H1 (cell line): ENCODE measurements around the gene ZNF292. TPM values are rescaled to one million over a fixed set of nuclear protein-coding genes. Genes with fewer than 3 reads are reported as not detected.

Experiments
- CTCF ChIA-PET: fragments of 300-600 bp; sonication (Branson Sonifier 250); formaldehyde crosslinking; loops from one replicate; lab custom pipeline; 2021; ENCODE audit not compliant: partially characterized antibody; lab: Charles Lee
- POLR2A ChIA-PET: fragments of 300-600 bp; sonication (Branson Sonifier 250); formaldehyde crosslinking; loops from one replicate; lab custom pipeline; 2021; ENCODE audit warnings: inconsistent platforms; ENCODE audit not compliant: partially characterized antibody; lab: Charles Lee
- DNase-seq, 2 experiments: peaks; one replicate each; pipeline versions ENCODE4 v3.0.0 to v3.0.0-alpha.2; 2010 to 2022; ENCODE audit warnings: low spot score in 2 of 2, low read depth in 1 of 2, mixed read lengths in 1 of 2
- FAIRE-seq: peaks from 2 replicates; lab custom pipeline; 2011; peaks lifted over from hg19 to GRCh38; lab: Jason Lieb, UNC
- H2AFZ ChIP-seq: 2 replicates; pipeline ENCODE4 v1.8.1; 2012; ENCODE audit warnings: low read length, inconsistent platforms
- H2AK5ac ChIP-seq: 2 replicates; pipeline ENCODE4 v1.6.1; 2013; ENCODE audit warnings: low read depth, low read length
- H2BK120ac ChIP-seq: replicated peaks from 2 replicates; pipeline ENCODE3; 2013; ENCODE audit warnings: low read depth, low read length, inconsistent platforms
- H2BK12ac ChIP-seq: 2 replicates; pipeline ENCODE4 v1.6.1; 2013; ENCODE audit warnings: low read depth, low read length
- H2BK15ac ChIP-seq: 2 replicates; pipeline ENCODE4 v1.6.1; 2013; ENCODE audit warnings: low read length
- H2BK20ac ChIP-seq: 2 replicates; pipeline ENCODE4 v1.6.1; 2013; ENCODE audit warnings: low read length
- H2BK5ac ChIP-seq: 2 replicates; pipeline ENCODE4 v1.6.1; 2013; ENCODE audit warnings: low read depth, low read length
- H3K14ac ChIP-seq: 2 replicates; pipeline ENCODE4 v1.6.1; 2013; ENCODE audit warnings: inconsistent platforms; ENCODE audit not compliant: insufficient read length
- H3K18ac ChIP-seq: 2 replicates; pipeline ENCODE4 v1.6.1; 2013; ENCODE audit warnings: low read length; ENCODE audit errors: extremely low read depth
- H3K23ac ChIP-seq: 2 replicates; pipeline ENCODE4 v1.6.1; 2013; ENCODE audit warnings: inconsistent platforms; ENCODE audit not compliant: insufficient read length
- H3K23me2 ChIP-seq: 2 replicates; pipeline ENCODE4 v1.6.1; 2013; ENCODE audit warnings: low read depth, low read length
- H3K27ac ChIP-seq: 2 replicates; pipeline ENCODE4 v1.6.1; 2011; ENCODE audit warnings: low read depth, low read length, inconsistent platforms
- H3K27me3 ChIP-seq, 4 experiments: replicated peaks in 1 of 4; 1 replicate in 1 of 4; 2 replicates in 3 of 4; pipeline versions ENCODE4 v1.6.1 to v1.8.1; 2011 to 2013; ENCODE audit warnings: low read length in 3 of 4, mild to moderate bottlenecking in 3 of 4, inconsistent platforms in 2 of 4, mixed read lengths in 2 of 4, moderate library complexity in 1 of 4; ENCODE audit not compliant: control insufficient read depth in 3 of 4, insufficient read depth in 3 of 4; ENCODE audit errors: extremely low read depth in 1 of 4
- H3K36me3 ChIP-seq, 4 experiments: 2 replicates each; pipeline versions ENCODE4 v1.6.1 to v1.8.1; 2011 to 2013; ENCODE audit warnings: mild to moderate bottlenecking in 4 of 4, low read length in 3 of 4, moderate library complexity in 2 of 4, control low read depth in 1 of 4, inconsistent platforms in 1 of 4; ENCODE audit not compliant: insufficient read depth in 4 of 4, control insufficient read depth in 2 of 4
- H3K4ac ChIP-seq: replicated peaks from 2 replicates; pipeline ENCODE3; 2013; ENCODE audit warnings: low read length, low read depth, mixed read lengths, inconsistent platforms; ENCODE audit not compliant: insufficient read length
- H3K4me1 ChIP-seq, 4 experiments: replicated peaks in 1 of 4; 1 replicate in 1 of 4; 2 replicates in 3 of 4; pipeline versions ENCODE4 v1.6.1 to v1.8.1; 2011 to 2013; ENCODE audit warnings: low read length in 3 of 4, inconsistent platforms in 2 of 4, mixed read lengths in 1 of 4; ENCODE audit not compliant: insufficient read depth in 4 of 4, control insufficient read depth in 3 of 4
- H3K4me2 ChIP-seq, 2 experiments: 2 replicates each; pipeline versions ENCODE4 v1.6.1 to v1.8.1; 2011 to 2013; ENCODE audit warnings: low read depth in 2 of 2, low read length in 2 of 2, control low read depth in 1 of 2, inconsistent platforms in 1 of 2, mild to moderate bottlenecking in 1 of 2; ENCODE audit not compliant: insufficient read depth in 1 of 2
- H3K4me3 ChIP-seq, 4 experiments: fragments of 200-600, 300-600 bp in 1 of 4; sonication (generic), shearing (Covaris generic), sonication (Bioruptor Twin) in 1 of 4; 2 replicates each; pipeline versions ENCODE4 v1.5.1 to v1.8.1; 2011 to 2016; ENCODE audit warnings: low read length in 4 of 4, low read depth in 3 of 4, control low read depth in 2 of 4, inconsistent platforms in 2 of 4, mild to moderate bottlenecking in 2 of 4, mixed read lengths in 1 of 4, moderate library complexity in 1 of 4; ENCODE audit not compliant: insufficient read depth in 2 of 4; ENCODE audit errors: extremely low read depth in 1 of 4
- H3K56ac ChIP-seq: replicated peaks from 2 replicates; pipeline ENCODE3; 2013; ENCODE audit warnings: low read depth, mild to moderate bottlenecking, mixed read lengths, low read length, inconsistent platforms; ENCODE audit not compliant: insufficient read length
- H3K79me1 ChIP-seq: 2 replicates; pipeline ENCODE4 v1.6.1; 2013; ENCODE audit warnings: low read depth, low read length, control low read depth
- H3K79me2 ChIP-seq, 2 experiments: 2 replicates each; pipeline versions ENCODE4 v1.6.1 to v1.8.1; 2012 to 2013; ENCODE audit warnings: low read length in 2 of 2, mild to moderate bottlenecking in 2 of 2, inconsistent platforms in 1 of 2; ENCODE audit not compliant: insufficient read depth in 2 of 2, control insufficient read depth in 1 of 2
- H3K9ac ChIP-seq, 4 experiments: replicated peaks in 1 of 4; 1 replicate in 1 of 4; 2 replicates in 3 of 4; pipeline versions ENCODE4 v1.6.1 to v1.8.1; 2011 to 2013; ENCODE audit warnings: low read depth in 3 of 4, low read length in 3 of 4, control low read depth in 2 of 4, mild to moderate bottlenecking in 2 of 4, moderate library complexity in 2 of 4, inconsistent platforms in 1 of 4; ENCODE audit errors: extremely low read depth in 1 of 4
- H3K9me3 ChIP-seq, 2 experiments: 2 replicates each; pipeline versions ENCODE4 v1.6.1 to v1.8.1; 2012 to 2013; ENCODE audit warnings: mild to moderate bottlenecking in 2 of 2, moderate library complexity in 2 of 2, control low read depth in 1 of 2, inconsistent platforms in 1 of 2, low read depth in 1 of 2, low read length in 1 of 2, mixed read lengths in 1 of 2; ENCODE audit not compliant: insufficient read depth in 2 of 2
- H4K20me1 ChIP-seq, 2 experiments: replicated peaks in 1 of 2; 2 replicates each; pipeline versions ENCODE3 to v1.8.1; 2011 to 2013; ENCODE audit warnings: inconsistent platforms in 2 of 2, low read length in 2 of 2, mild to moderate bottlenecking in 1 of 2; ENCODE audit not compliant: insufficient read depth in 2 of 2, control insufficient read depth in 1 of 2
- H4K5ac ChIP-seq: 2 replicates; pipeline ENCODE4 v1.6.1; 2013; ENCODE audit warnings: low read length, low read depth, mixed read lengths, inconsistent platforms; ENCODE audit not compliant: insufficient read length
- H4K8ac ChIP-seq: 2 replicates; pipeline ENCODE4 v1.8.0; 2013; ENCODE audit warnings: mild to moderate bottlenecking, moderate library complexity, low read length, inconsistent platforms; ENCODE audit not compliant: insufficient read depth; ENCODE audit errors: extremely low read depth
- H4K91ac ChIP-seq: replicated peaks from 2 replicates; pipeline ENCODE3; 2013; ENCODE audit warnings: low read length, mixed read lengths, inconsistent platforms; ENCODE audit not compliant: insufficient read length
- POU5F1 ChIP-seq: IDR thresholded peaks from 2 replicates; pipeline ENCODE4 v1.6.1; 2011; ENCODE audit warnings: low read depth, mild to moderate bottlenecking, low read length, moderate library complexity
- WGBS, 2 experiments: shearing (Covaris generic) in 1 of 2; methylation state at CpG; one replicate each; pipeline versions ENCODE4 v1.1.6 to v1.1.7; 2013 to 2015; ENCODE audit warnings: low lambda C conversion rate in 2 of 2, mixed read lengths in 2 of 2, inconsistent platforms in 1 of 2, low coverage in 1 of 2, missing lambda C conversion rate in 1 of 2; ENCODE audit not compliant: insufficient replicate concordance in 2 of 2, insufficient coverage in 1 of 2, insufficient read length in 1 of 2; ENCODE audit errors: extremely low coverage in 1 of 2, missing lambda C conversion rate in 1 of 2; 5-methylcytosine and 5-hydroxymethylcytosine counted together
- polyA plus RNA-seq, 7 experiments: library from polyadenylated mRNA; depleted of rRNA in 3 of 7; stranded (reverse) in 5 of 7; unstranded in 2 of 7; fragments of >200 nt in 5 of 7; fragments of 200-250 nt in 2 of 7; gene quantifications; 1 replicate in 5 of 7; 2 replicates in 1 of 7; 4 replicates in 1 of 7; pipeline versions ENCODE4 v1.2.1 to v1.2.3, GENCODE V29; 2011 to 2013; ENCODE audit warnings: missing spikeins in 2 of 7, mixed read lengths in 2 of 7
- total RNA-seq: library from RNA; stranded (reverse); fragmentation: NEBNext Ultra II Directional; extraction: Animal tissue kit (Norgen Biotek cat#: 25700); gene quantifications from 2 replicates; pipeline ENCODE4 v1.2.1, GENCODE V29; 2021

The ZNF292 gene
- total and polyA plus RNA-seq, 2 of the 8 experiments (the other 6 are each of a cell fraction or from before 2014, with no cell fraction given): 6.8 to 44.2 TPM

- no peak overlapping the region for H2AK5ac ChIP-seq
- DNase-seq (no peak), FAIRE-seq (no peak)
- no peak overlapping the region for H4K8ac ChIP-seq
- no peaks in the 10 kb centered on the region for H3K79me1 ChIP-seq
- no peak overlapping the region for H2BK120ac ChIP-seq
- no peak overlapping the region for H2BK5ac ChIP-seq
- no peak overlapping the region for H2AFZ ChIP-seq
- no peak overlapping the region for H3K14ac ChIP-seq
- H3K23ac ChIP-seq: no peak overlapping the region
- no peak overlapping the region for H4K5ac ChIP-seq
- H3K23me2 ChIP-seq: no peaks in the 10 kb centered on the region
- H3K4me3 ChIP-seq: no peak overlapping the region
- no peak overlapping the region for H2BK20ac ChIP-seq
- no peak overlapping the region for H3K9ac ChIP-seq
- CTCF ChIA-PET: interaction anchor here (1.0 to 4.5 kb wide), 3 partner anchors 11 to 85 kb away, joined by 3 to 23 read pairs (median 5); partner anchors contain the start of gene SMIM8
- POLR2A ChIA-PET: no interaction called here
- no peak overlapping the region for H3K27ac ChIP-seq
- no peak overlapping the region for H2BK12ac ChIP-seq
- WGBS, 2 experiments: 83% methylated on average over 4 of the region's 4 CpGs; no CpG with 5 or more reads in 1 of the 2 experiments
- no peaks in the 10 kb centered on the region for H3K9me3 ChIP-seq
- no peaks in the 10 kb centered on the region for H3K36me3 ChIP-seq
- H3K4ac ChIP-seq: no peak overlapping the region
- no peak overlapping the region for H3K56ac ChIP-seq
- no peak overlapping the region for H3K18ac ChIP-seq
- H3K4me2 ChIP-seq: no peak overlapping the region
- no peaks in the 10 kb centered on the region for H3K79me2 ChIP-seq
- no peaks in the 10 kb centered on the region for H4K20me1 ChIP-seq
- no peaks in the 10 kb centered on the region for H3K4me1 ChIP-seq
- TF ChIP-seq POU5F1: no peak
- no peaks in the 10 kb centered on the region for H3K27me3 ChIP-seq
- H4K91ac ChIP-seq: no peak overlapping the region
- no peak overlapping the region for H2BK15ac ChIP-seq
Observed at GRCh38 chr6:87308970-87309369, 153.6 kb downstream of the ZNF292 start.
